Hepatocyte (in vitro differentiated cells): ENCODE results near the gene CCDC28A.

Source experiments
- CTCF ChIP-seq: fragments of 200-600 bp; sonication (generic); IDR thresholded peaks from 2 replicates; pipeline ENCODE4 v1.5.1; 2016; ENCODE audit warnings: antibody characterized with exemption, mild to moderate bottlenecking; ENCODE audit not compliant: poor library complexity
- EZH2 ChIP-seq: fragments of 200-600 bp; sonication (generic); IDR thresholded peaks from 2 replicates; pipeline ENCODE4 v1.6.1; 2016; ENCODE audit warnings: antibody characterized with exemption, mild to moderate bottlenecking, borderline replicate concordance

- TF ChIP-seq CTCF (no peak), EZH2 (no peak)
Measured at GRCh38 chr6:138833816-138834539, 60.4 kb downstream of the CCDC28A start.
